H1 (cell line): ENCODE measurements around the gene HBS1L. TPM values are rescaled to one million over a fixed set of nuclear protein-coding genes. Genes with fewer than 3 reads are reported as not detected.

Experiments
- CTBP2 ChIP-seq: IDR thresholded peaks from 2 replicates; pipeline ENCODE4 v1.7.0; 2011; ENCODE audit warnings: borderline replicate concordance, mild to moderate bottlenecking, moderate library complexity, mixed read lengths, low read length; ENCODE audit not compliant: insufficient read depth, insufficient read length
- KDM1A ChIP-seq: fragments of 200-600, 300-600 bp; sonication (generic); IDR thresholded peaks from 2 replicates; pipeline ENCODE4 v1.7.1; 2016; ENCODE audit warnings: mild to moderate bottlenecking, low read length, borderline replicate concordance
- POLR2A ChIP-seq, 2 experiments: IDR thresholded peaks; 1 replicate in 1 of 2; 2 replicates in 1 of 2; pipeline ENCODE4 v1.6.1; 2011; ENCODE audit warnings: low read depth in 2 of 2, low read length in 2 of 2, mild to moderate bottlenecking in 2 of 2; ENCODE audit errors: control extremely low read depth in 1 of 2
- POLR2AphosphoS5 ChIP-seq: IDR thresholded peaks from 2 replicates; pipeline ENCODE4 v1.6.1; 2011; ENCODE audit warnings: low read depth, low read length
- RNF2 ChIP-seq: fragments of 200-900, 300-1000 bp; sonication (generic); IDR thresholded peaks from 2 replicates; pipeline ENCODE4 v1.7.1; 2016; ENCODE audit warnings: borderline replicate concordance, low read depth, mild to moderate bottlenecking, antibody characterized with exemption, low read length; ENCODE audit not compliant: poor library complexity, severe bottlenecking; ENCODE audit errors: missing control alignments
- SIN3A ChIP-seq, 2 experiments: IDR thresholded peaks in 1 of 2; conservative IDR thresholded peaks in 1 of 2; 2 replicates each; pipeline ENCODE4 v1.6.1; 2011 to 2012; ENCODE audit warnings: low read length in 2 of 2, improper control_type of control experiment in 1 of 2, low read depth in 1 of 2, mild to moderate bottlenecking in 1 of 2
- TBP ChIP-seq: IDR thresholded peaks from 2 replicates; pipeline ENCODE4 v1.6.1; 2011; ENCODE audit warnings: low read depth, low read length, improper control_type of control experiment
- polyA plus RNA-seq, 7 experiments: library from polyadenylated mRNA; depleted of rRNA in 3 of 7; stranded (reverse) in 5 of 7; unstranded in 2 of 7; fragments of >200 nt in 5 of 7; fragments of 200-250 nt in 2 of 7; gene quantifications; 1 replicate in 5 of 7; 2 replicates in 1 of 7; 4 replicates in 1 of 7; pipeline versions ENCODE4 v1.2.1 to v1.2.3, GENCODE V29; 2011 to 2013; ENCODE audit warnings: missing spikeins in 2 of 7, mixed read lengths in 2 of 7
- total RNA-seq: library from RNA; stranded (reverse); fragmentation: NEBNext Ultra II Directional; extraction: Animal tissue kit (Norgen Biotek cat#: 25700); gene quantifications from 2 replicates; pipeline ENCODE4 v1.2.1, GENCODE V29; 2021
- TF ChIP-seq, protein P1 (sequence below): IDR thresholded peaks from 2 replicates; pipeline ENCODE4 v1.6.1; 2012; ENCODE audit warnings: low read length, inconsistent platforms

HBS1L gene
- total and polyA plus RNA-seq, 2 of the 8 experiments (the other 6 are each of a cell fraction or from before 2014, with no cell fraction given), result 28.1 to 97.1 TPM

DNA sequence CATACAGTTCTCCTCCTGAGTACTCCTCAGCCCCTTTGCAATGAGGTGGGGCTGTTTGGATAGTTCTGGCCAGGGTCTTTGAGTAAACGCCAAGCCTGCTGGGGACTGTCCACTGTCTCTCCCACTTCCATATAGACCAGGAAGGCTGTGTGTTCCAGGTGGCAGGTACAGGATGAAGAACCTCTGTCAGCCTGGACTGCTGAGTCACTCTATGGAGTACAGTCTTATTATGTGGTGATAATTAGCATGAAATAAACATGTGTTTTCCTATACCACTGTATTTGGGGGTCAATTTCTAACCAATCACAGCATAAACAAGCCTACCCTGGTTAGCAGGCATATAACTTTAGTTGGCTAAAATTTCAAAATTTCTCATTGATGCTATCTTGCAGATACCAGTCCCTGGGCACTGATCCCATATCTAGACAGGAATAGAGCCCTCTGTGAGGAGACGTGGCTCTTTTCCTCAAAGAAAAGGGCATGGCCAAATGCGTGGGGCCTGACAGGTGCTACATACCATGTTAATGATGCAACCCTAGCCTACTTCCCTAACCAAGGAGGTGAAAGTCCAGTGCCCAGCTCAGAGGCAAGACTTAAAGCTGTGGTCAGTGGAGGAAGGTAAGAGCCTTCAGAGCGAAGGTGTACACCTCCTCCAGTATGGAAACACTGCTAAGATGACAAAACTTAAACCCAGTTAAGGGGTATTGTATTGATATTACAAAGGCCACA is 100.2 kb downstream of the HBS1L start (continued):
- TF ChIP-seq CTBP2 (no peak), POLR2AphosphoS5 (no peak), KDM1A (no peak), SIN3A (conservative IDR thresholded peaks at IDR 0.05 in 1 of 2, IDR thresholded peaks at IDR 0.05 in 1 of 2; ENCODE audit: low read depth in 1 of 2, low read length in 2 of 2) (no peak), RNF2 (no peak), POLR2A (IDR thresholded peaks at IDR 0.05; ENCODE audit: control extremely low read depth in 1 of 2, low read depth in 2 of 2, low read length in 2 of 2) (no peak), TBP (no peak)
- TF ChIP-seq, protein P1, sequence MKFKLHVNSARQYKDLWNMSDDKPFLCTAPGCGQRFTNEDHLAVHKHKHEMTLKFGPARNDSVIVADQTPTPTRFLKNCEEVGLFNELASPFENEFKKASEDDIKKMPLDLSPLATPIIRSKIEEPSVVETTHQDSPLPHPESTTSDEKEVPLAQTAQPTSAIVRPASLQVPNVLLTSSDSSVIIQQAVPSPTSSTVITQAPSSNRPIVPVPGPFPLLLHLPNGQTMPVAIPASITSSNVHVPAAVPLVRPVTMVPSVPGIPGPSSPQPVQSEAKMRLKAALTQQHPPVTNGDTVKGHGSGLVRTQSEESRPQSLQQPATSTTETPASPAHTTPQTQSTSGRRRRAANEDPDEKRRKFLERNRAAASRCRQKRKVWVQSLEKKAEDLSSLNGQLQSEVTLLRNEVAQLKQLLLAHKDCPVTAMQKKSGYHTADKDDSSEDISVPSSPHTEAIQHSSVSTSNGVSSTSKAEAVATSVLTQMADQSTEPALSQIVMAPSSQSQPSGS, result no peak
